GM12872 (cell line): ENCODE data around the gene SETD1B.

ENCODE experiments used
- TF ChIP-seq, protein P1 (sequence below): IDR thresholded peaks from 3 replicates; pipeline ENCODE4 v1.5.1; 2011; ENCODE audit warnings: low read depth, mild to moderate bottlenecking, low read length, moderate library complexity; ENCODE audit not compliant: insufficient read depth

The SETD1B gene

DNA sequence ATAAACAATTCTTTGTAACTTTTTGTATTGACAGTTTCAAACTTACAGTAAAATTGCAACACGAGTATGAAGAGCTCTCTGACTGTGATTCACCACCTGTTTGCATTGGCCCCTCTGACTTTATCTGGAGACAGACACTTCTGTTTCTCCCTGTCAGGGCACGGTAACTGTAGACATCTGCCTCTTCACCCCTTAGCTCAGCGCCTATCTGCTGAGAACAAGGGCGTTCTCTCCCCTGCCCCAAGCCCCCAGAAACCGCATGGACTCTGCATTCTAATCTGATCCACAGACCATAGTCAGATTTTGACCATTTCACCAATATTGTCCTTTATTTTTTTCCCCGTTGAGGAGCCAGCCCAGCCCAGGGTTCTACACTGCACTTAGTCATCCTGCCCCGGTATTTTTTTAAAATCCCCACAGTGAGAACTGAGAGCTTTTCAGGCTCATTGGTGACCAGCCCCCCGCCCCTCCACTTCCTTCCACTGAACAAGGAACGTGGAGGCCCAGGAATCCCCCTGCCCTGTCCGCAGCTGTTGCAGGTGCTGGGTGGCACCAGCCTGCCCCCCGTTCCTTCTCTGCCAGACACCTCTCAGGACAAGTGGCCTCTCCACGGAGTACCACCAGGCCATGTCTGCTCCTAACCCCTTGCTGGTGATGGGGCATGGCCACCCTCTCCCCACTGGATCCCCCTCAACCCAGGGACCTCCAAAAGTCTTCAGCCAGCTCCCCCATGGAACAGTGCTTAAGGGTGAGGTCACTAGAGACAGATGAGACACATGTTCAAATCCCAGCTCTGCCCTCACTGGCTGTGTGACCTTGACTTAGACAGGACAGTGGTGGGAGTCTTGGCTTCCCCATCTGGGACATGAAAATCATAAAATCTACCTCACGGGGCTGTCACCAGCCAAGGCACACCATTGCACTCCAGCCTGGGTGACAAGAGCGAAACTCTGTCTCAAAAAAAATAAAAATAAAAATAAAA lies 21.5 kb upstream of the SETD1B start:
- TF ChIP-seq, protein P1, sequence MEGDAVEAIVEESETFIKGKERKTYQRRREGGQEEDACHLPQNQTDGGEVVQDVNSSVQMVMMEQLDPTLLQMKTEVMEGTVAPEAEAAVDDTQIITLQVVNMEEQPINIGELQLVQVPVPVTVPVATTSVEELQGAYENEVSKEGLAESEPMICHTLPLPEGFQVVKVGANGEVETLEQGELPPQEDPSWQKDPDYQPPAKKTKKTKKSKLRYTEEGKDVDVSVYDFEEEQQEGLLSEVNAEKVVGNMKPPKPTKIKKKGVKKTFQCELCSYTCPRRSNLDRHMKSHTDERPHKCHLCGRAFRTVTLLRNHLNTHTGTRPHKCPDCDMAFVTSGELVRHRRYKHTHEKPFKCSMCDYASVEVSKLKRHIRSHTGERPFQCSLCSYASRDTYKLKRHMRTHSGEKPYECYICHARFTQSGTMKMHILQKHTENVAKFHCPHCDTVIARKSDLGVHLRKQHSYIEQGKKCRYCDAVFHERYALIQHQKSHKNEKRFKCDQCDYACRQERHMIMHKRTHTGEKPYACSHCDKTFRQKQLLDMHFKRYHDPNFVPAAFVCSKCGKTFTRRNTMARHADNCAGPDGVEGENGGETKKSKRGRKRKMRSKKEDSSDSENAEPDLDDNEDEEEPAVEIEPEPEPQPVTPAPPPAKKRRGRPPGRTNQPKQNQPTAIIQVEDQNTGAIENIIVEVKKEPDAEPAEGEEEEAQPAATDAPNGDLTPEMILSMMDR = no peak

DNA sequence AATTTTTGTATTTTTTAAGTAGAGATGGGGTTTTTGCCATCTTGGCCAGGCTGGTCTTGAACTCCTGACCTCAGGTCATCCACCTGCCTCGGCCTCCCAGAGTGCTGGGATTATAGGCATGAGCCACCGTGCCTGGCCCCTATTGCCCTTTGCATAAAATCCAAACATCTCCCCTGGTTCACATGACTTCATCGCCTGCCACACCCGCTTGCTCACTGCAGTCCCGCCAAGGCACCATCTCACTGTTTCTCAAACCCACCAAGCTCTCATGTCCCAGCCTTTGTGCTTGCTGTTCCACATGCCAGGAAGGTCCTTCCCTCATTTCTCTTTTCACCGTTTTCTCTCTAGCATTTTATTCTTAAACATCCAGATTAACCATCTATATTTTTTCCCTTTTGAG lies 20.0 kb upstream of the SETD1B start:
- TF ChIP-seq, protein P1 = no peak

DNA sequence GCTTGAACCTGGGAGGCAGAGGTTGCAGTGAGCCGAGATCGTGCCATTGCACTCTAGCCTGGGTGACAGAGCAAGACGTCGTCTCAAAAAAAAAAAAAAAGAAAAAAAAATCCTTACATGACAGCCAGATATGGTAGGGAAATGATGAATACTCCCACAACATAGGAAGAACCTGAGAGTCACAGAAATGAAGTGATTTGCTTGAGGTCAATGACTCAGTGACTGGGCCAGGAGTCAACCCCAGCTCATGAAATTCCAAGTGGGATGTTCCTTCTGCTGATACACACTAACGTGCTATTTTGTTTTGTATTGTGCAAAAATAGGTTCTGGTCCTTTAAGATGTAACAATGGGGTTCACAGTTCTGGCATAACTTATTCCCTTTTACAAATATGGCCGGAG lies 19.3 kb upstream of the SETD1B start:
- TF ChIP-seq, protein P1 = no peak

DNA sequence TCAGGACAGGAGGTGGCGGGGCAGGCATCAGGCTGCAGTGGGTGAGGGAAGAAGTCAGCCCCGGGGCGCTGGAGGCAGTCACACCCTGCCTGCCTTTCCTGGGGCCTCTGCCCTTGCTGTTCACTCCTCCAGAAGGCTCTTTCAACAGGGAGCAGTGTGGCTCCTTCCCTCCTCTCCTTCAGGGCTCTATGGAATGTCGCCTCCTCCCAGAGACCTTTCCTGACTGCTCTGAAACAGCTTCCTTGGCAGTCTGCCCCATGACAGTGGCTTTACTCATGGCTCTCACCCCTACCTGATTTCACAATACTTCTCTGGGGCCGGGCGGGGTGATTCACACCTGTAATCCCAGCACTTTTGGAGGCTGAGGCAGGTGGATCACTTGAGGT lies 17.4 kb upstream of the SETD1B start:
- TF ChIP-seq, protein P1 = no peak

GRCh38 chr12:121787063-121788025 lies 16.5 kb upstream of the SETD1B start:
- TF ChIP-seq, protein P1 = no peak

DNA sequence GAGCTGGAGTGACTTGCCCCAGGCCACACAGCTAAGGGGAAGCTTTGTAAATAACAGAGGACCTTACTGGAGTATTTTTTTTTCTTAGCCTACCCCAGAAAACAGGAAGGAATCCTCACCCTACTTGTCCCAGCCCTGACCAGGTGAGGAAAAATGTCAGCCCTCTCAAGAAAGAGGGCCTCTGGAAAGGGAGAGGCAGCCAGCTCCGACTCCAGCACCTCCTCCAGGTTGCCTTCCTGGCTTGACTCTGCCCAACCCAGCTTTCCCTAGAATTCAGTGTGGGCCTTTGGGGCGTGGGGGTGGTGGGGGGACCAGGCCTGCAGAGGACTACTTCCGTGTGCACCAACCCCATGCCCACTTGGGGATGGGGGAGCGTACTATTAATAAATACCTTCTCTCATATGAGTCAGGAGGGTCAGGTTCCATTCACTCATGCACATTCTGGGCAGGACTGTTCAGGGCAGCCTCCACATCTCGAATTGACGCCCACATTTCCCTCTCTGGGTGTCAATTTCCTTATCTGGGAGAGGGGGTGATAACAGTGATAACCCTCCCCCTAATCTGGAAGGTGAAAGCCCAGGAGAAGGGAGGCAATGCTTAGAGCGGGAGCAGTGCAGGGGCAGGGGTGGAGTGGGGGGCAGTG lies 15.5 kb upstream of the SETD1B start:
- TF ChIP-seq, protein P1 = no peak
